Gastrocnemius medialis (tissue), 4 donors: ENCODE measurements around the gene MADD. TPM values are rescaled to one million over a fixed set of nuclear protein-coding genes. Genes with fewer than 3 reads are reported as not detected.
A peak's percentile ranks its signal among the peaks of the same experiment; 100 is the strongest.

Source experiments
- ATAC-seq, 2 donors: fragments of 150-250 bp; one replicate each; pipeline ENCODE4 v1.9.1; 2016
- DNase-seq, 2 donors: peaks; one replicate each; pipeline ENCODE4 v3.0.0-alpha.2; 2019
- H3K27ac ChIP-seq, 4 donors: fragments of 200-600 bp; sonication (generic); 1 replicate in 1 of 4; 2 replicates in 3 of 4; pipeline ENCODE4 v1.5.1; 2016 to 2018; ENCODE audit warnings: mild to moderate bottlenecking in 2 of 4, moderate library complexity in 1 of 4
- H3K27me3 ChIP-seq, 3 donors: fragments of 200-600 bp; sonication (generic) in 2 of 3; 1 replicate in 1 of 3; 2 replicates in 2 of 3; pipeline versions ENCODE4 v1.5.1 to v1.6.0; 2016 to 2019; ENCODE audit warnings: mild to moderate bottlenecking in 1 of 3, moderate library complexity in 1 of 3
- H3K36me3 ChIP-seq, 2 donors: fragments of 200-600 bp; sonication (generic) in 1 of 2; one replicate each; pipeline ENCODE4 v1.5.1; 2017 to 2018
- H3K4me1 ChIP-seq, 2 donors: fragments of 200-600 bp; sonication (generic) in 1 of 2; one replicate each; pipeline ENCODE4 v1.5.1; 2016 to 2017; ENCODE audit warnings: mild to moderate bottlenecking in 2 of 2
- H3K4me3 ChIP-seq, 4 donors: fragments of 200-600 bp; sonication (generic) in 3 of 4; 1 replicate in 1 of 4; 2 replicates in 3 of 4; pipeline ENCODE4 v1.5.1; 2016 to 2019; ENCODE audit warnings: mild to moderate bottlenecking in 2 of 4
- H3K9me3 ChIP-seq, 3 donors: fragments of 200-600 bp; sonication (generic) in 2 of 3; 1 replicate in 1 of 3; 2 replicates in 2 of 3; pipeline ENCODE4 v1.5.1; 2016 to 2019
- CTCF ChIP-seq, 5 experiments: fragments of 450-650 bp in 3 of 5; fragments of 200-600 bp in 2 of 5; sonication (generic) in 2 of 5; IDR thresholded peaks in 4 of 5; conservative IDR thresholded peaks in 1 of 5; 1 replicate in 4 of 5; 2 replicates in 1 of 5; pipeline ENCODE4 v1.5.1; 2016 to 2019; ENCODE audit warnings: antibody characterized with exemption in 5 of 5, mild to moderate bottlenecking in 3 of 5, moderate library complexity in 3 of 5
- POLR2A ChIP-seq, 2 donors: fragments of 450-650 bp; IDR thresholded peaks; one replicate each; pipeline ENCODE4 v1.6.1; 2017; ENCODE audit warnings: antibody characterized with exemption in 2 of 2, mild to moderate bottlenecking in 2 of 2, moderate library complexity in 2 of 2
- in situ Hi-C, 4 donors: fragments of 200-750 bp; cut with MboI; loops; one replicate each; pipeline versions ENCODE4 v1.15.0 to v1.8.0; 2017; ENCODE audit warnings: low sequenced_read_pairs in 4 of 4
- intact Hi-C: fragments of 100-400 bp; cut with DNase I; formaldehyde crosslinking; loops from one replicate; pipeline ENCODE4 v1.15.1; 2023; ENCODE audit warnings: low total_unique reads
- total RNA-seq, 4 donors: library from RNA; depleted of rRNA; stranded (reverse); fragments of >200 nt; gene quantifications; one replicate each; pipeline versions ENCODE4 v1.1.0 to v1.2.3, GENCODE V29; 2016

Gene MADD
- total RNA-seq, 4 donors from 2014 or later, result 39.4 to 47.9 (median 41.6) TPM

DNA sequence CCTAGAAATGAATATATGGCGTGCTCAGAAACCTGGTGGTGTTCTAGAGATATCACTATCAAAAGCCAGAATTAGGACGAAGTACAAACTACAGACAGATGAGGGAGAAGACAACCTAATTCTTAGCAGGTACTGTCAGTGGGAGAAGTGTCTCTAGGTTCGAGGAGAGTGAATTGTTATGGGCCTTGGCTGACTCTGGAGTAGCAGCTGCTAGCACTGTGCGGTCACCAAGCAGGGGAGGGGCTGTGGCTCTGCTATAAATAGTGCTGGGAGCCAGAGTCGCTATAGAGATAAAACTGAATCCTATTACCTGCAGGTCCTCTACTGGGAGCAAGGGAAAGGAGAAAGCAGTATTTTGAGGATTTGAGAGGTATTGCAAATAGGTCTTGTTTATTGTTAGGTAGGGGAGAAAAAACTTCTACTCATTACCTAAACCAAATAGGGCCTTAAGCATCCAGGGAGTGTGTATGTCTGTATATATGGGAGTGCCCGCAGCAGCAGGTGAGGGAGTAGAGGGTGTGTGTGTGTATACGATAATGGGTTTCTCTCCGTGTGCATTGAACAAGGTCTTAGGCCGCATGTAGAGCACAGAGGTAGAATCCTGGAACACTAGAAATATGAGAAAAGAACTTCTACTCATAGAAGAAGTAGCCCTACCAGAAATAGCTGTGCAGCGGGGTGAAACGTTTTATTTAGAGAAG lies 2.2 kb downstream of the MADD start:
- Histone ChIP-seq H3K4me1 (peaks cover 40% of the 10 kb centered on the region in 2 donors), H3K4me3 (peak overlapping the region in 2 of 4 donors; percentile 19 to 55)

GRCh38 chr11:47272706-47273105 lies 2.8 kb downstream of the MADD start:
- DNase-seq (no peak), ATAC-seq (peak; percentile 34 to 45)
- H3K4me1 ChIP-seq, result peaks cover 40% of the 10 kb centered on the region in 2 donors
- peak overlapping the region; percentile 98 to 99 (median 98) for H3K27ac ChIP-seq
- H3K4me3 ChIP-seq, result peak overlapping the region in 1 of 4 donors; percentile 19
- H3K27me3 ChIP-seq, result no peaks in the 10 kb centered on the region
- H3K9me3 ChIP-seq, result no peaks in the 10 kb centered on the region
- intact Hi-C loops, result no loop called here
- in situ Hi-C loops, result no loop called here
- H3K36me3 ChIP-seq, result peaks cover 4 to 35% of the 10 kb centered on the region in 2 donors
- TF ChIP-seq POLR2A (IDR thresholded peaks at IDR 0.05) (no peak), CTCF (IDR thresholded peaks at IDR 0.05 in 4 of 5, conservative IDR thresholded peaks at IDR 0.05 in 1 of 5) (no peak)

More for the DNA sequence above, 2.2 kb downstream of the MADD start:
- ATAC-seq (peak; percentile 53 to 63), DNase-seq (peak; percentile 66 to 79)
- in situ Hi-C loops (no loop called here), intact Hi-C loops (loop anchor here (2.0 kb wide), 2 partner anchors 83 to 137 kb away; partner anchors contain the start of gene SLC39A13)
- Histone ChIP-seq H3K9me3 (no peaks in the 10 kb centered on the region), H3K27ac (peak overlapping the region; percentile 98 to 99 (median 98)), H3K36me3 (peaks cover 3 to 29% of the 10 kb centered on the region in 2 donors), H3K27me3 (no peaks in the 10 kb centered on the region)
- TF ChIP-seq CTCF (IDR thresholded peaks at IDR 0.05 in 4 of 5, conservative IDR thresholded peaks at IDR 0.05 in 1 of 5) (no peak), POLR2A (IDR thresholded peaks at IDR 0.05) (peak; percentile 16 to 46)

DNA sequence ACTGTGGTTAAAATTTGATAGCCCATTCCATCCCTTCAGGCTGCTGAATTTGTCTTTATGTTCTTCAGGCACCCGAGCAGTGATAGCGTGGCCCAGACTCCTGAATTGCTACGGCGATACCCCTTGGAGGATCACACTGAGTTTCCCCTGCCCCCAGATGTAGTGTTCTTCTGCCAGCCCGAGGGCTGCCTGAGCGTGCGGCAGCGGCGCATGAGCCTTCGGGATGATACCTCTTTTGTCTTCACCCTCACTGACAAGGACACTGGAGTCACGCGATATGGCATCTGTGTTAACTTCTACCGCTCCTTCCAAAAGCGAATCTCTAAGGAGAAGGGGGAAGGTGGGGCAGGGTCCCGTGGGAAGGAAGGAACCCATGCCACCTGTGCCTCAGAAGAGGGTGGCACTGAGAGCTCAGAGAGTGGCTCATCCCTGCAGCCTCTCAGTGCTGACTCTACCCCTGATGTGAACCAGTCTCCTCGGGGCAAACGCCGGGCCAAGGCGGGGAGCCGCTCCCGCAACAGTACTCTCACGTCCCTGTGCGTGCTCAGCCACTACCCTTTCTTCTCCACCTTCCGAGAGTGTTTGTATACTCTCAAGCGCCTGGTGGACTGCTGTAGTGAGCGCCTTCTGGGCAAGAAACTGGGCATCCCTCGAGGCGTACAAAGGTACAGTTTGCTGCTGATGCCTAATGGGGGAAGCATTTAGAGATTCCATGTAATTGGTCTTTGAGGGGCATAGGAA lies 4.7 kb downstream of the MADD start:
- intact Hi-C loops (no loop called here), in situ Hi-C loops (no loop called here)
- no peak overlapping the region for H3K4me3 ChIP-seq
- ATAC-seq (no peak), DNase-seq (no peak)
- peak overlapping the region in 2 of 4 donors; percentile 98 for H3K27ac ChIP-seq
- peaks cover 4 to 54% of the 10 kb centered on the region in 2 donors for H3K36me3 ChIP-seq
- H3K9me3 ChIP-seq, result no peaks in the 10 kb centered on the region
- H3K27me3 ChIP-seq, result no peaks in the 10 kb centered on the region
- TF ChIP-seq CTCF (IDR thresholded peaks at IDR 0.05 in 4 of 5, conservative IDR thresholded peaks at IDR 0.05 in 1 of 5) (no peak), POLR2A (IDR thresholded peaks at IDR 0.05) (no peak)
- H3K4me1 ChIP-seq, result peaks cover 32 to 44% of the 10 kb centered on the region in 2 donors

DNA sequence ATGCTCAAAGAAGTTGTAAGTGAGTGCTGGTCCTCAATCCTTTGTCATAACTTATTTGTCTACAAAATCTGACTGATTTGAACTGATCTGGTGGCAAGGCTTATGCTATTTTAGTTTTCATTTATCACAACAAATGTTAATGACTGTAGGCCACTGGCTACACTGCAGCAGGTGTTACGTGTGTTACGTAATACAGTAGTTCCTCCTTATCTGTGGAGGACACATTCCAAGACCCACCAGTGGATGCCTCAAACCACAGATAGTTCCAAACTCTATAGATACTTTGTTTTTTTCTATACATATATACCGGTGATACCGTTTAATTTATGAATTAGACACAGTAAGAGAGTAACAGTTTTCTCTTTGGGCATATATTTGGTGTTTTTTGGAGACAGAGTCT lies 7.0 kb downstream of the MADD start:
- Histone ChIP-seq H3K4me1 (peaks cover 15 to 45% of the 10 kb centered on the region in 2 donors), H3K27ac (peak overlapping the region in 2 of 4 donors; percentile 5 to 19), H3K4me3 (no peak overlapping the region), H3K36me3 (peaks cover 4 to 68% of the 10 kb centered on the region in 2 donors), H3K27me3 (no peaks in the 10 kb centered on the region), H3K9me3 (no peaks in the 10 kb centered on the region)
- ATAC-seq, result no peak
- in situ Hi-C loops, result no loop called here
- intact Hi-C loops, result no loop called here
- TF ChIP-seq POLR2A (IDR thresholded peaks at IDR 0.05) (no peak), CTCF (IDR thresholded peaks at IDR 0.05 in 4 of 5, conservative IDR thresholded peaks at IDR 0.05 in 1 of 5) (no peak)
- DNase-seq, result no peak
